Right hindlimb (tissue), 1 donor: ENCODE data around the gene PCBD2.
"Not testable (repeated sequence)": the region's sequence is repeated elsewhere in the genome, so short reads cannot be mapped to it uniquely, and the experiment has no call there.

Experiments used
- DNase-seq: peaks from one replicate; pipeline ENCODE4 v3.0.0-alpha.2; 2018

Gene PCBD2

GRCh38 chr5:134964359-134965270, 59.7 kb downstream of the PCBD2 start:
- DNase-seq = no peak

GRCh38 chr5:134965271-134965825, 60.4 kb downstream of the PCBD2 start:
- no peak for DNase-seq

- DNase-seq = no peak
Observed at GRCh38 chr5:134967607-134968006, 62.7 kb downstream of the PCBD2 start, which contains the start of gene CATSPER3. TSS of gene CATSPER3 (plus strand) at chr5:134967907. CDS start at chr5:134967992, 85 bp downstream.

- no peak for DNase-seq
Observed at GRCh38 chr5:134968055-134968454, 63.1 kb downstream of the PCBD2 start.

- DNase-seq = no peak
Observed at GRCh38 chr5:134969166-134969565, 64.2 kb downstream of the PCBD2 start.

- no peak for DNase-seq
Observed at GRCh38 chr5:134975078-134975715, 70.3 kb downstream of the PCBD2 start.

- no peak for DNase-seq
Observed at GRCh38 chr5:134975843-134976242, 70.9 kb downstream of the PCBD2 start.

- DNase-seq = no peak
Observed at GRCh38 chr5:134976841-134977240, 71.9 kb downstream of the PCBD2 start.

GRCh38 chr5:134979416-134979815, 74.5 kb downstream of the PCBD2 start:
- no peak for DNase-seq

GRCh38 chr5:134982230-134982629, 77.3 kb downstream of the PCBD2 start:
- no peak for DNase-seq

GRCh38 chr5:134989266-134989830, 84.4 kb downstream of the PCBD2 start:
- DNase-seq = no peak

GRCh38 chr5:134990183-134990582, 85.3 kb downstream of the PCBD2 start:
- DNase-seq = not testable (repeated sequence)

GRCh38 chr5:134992148-134992547, 87.2 kb downstream of the PCBD2 start:
- no peak for DNase-seq

- DNase-seq = no peak
Observed at GRCh38 chr5:134993161-134993560, 88.2 kb downstream of the PCBD2 start.

- no peak for DNase-seq
Observed at GRCh38 chr5:134994560-134995156, 89.7 kb downstream of the PCBD2 start.

GRCh38 chr5:134995850-134996402, 91.0 kb downstream of the PCBD2 start:
- DNase-seq = no peak

GRCh38 chr5:134997015-134997414, 92.1 kb downstream of the PCBD2 start:
- DNase-seq = no peak

- DNase-seq = not testable (repeated sequence)
Observed at GRCh38 chr5:134998068-134998467, 93.1 kb downstream of the PCBD2 start.

- DNase-seq = no peak
Observed at GRCh38 chr5:135004376-135004775, 99.4 kb downstream of the PCBD2 start.

GRCh38 chr5:135005076-135005475, 100.1 kb downstream of the PCBD2 start:
- no peak for DNase-seq

- DNase-seq = no peak
Observed at GRCh38 chr5:135007305-135007704, 102.4 kb downstream of the PCBD2 start.

GRCh38 chr5:135007749-135008363, 102.9 kb downstream of the PCBD2 start:
- DNase-seq = no peak
